NCI-H524 treated with DMSO at 0.1 percent for 48 hours (cell line): Measurements from ENCODE around the gene DKKL1.

Experiments
- DNase-seq: peaks from one replicate; lab custom pipeline; 2025; lab: John Stamatoyannopoulos, UW

The DKKL1 gene

GRCh38 chr19:49422407-49423070 is 58.9 kb downstream of the DKKL1 start:
- DNase-seq = peak; percentile 5

- no peak for DNase-seq
Observed at GRCh38 chr19:49423071-49423984, 59.7 kb downstream of the DKKL1 start, which contains the start of gene PTH2. TSS of gene PTH2 (minus strand) at chr19:49423441. CDS start at chr19:49423339, 102 bp downstream.

- DNase-seq = no peak
Observed at GRCh38 chr19:49423985-49424303, 60.3 kb downstream of the DKKL1 start.
